AG04449 (cell line): ENCODE data around the gene UCK2.

Experiments used
- CTCF ChIA-PET: fragments of 350-600 bp; formaldehyde crosslinking; extraction: SDS; loops from one replicate; lab custom pipeline; 2021; ENCODE audit warnings: antibody characterized with exemption; lab: Yijun Ruan, JAX
- POLR2A ChIA-PET: fragments of 400-600, 350-600 bp; formaldehyde crosslinking; extraction: SDS; loops from one replicate; lab custom pipeline; 2020; ENCODE audit warnings: antibody characterized with exemption, inconsistent platforms; lab: Yijun Ruan, JAX
- DNase-seq: peaks from one replicate; pipeline ENCODE4 v3.0.0-alpha.2; 2010; ENCODE audit warnings: low read depth, low spot score
- H3K4me3 ChIP-seq: 2 replicates; pipeline ENCODE4 v1.5.1; 2011; ENCODE audit warnings: low read depth, mild to moderate bottlenecking, control low read depth, low read length
- TF ChIP-seq, protein P1 (sequence below): IDR thresholded peaks from one replicate; pipeline ENCODE4 v1.5.1; 2011; ENCODE audit warnings: mild to moderate bottlenecking, moderate library complexity, low read length, control low read depth, inconsistent platforms; ENCODE audit not compliant: insufficient read depth; ENCODE audit errors: missing control alignments

UCK2 gene

DNA sequence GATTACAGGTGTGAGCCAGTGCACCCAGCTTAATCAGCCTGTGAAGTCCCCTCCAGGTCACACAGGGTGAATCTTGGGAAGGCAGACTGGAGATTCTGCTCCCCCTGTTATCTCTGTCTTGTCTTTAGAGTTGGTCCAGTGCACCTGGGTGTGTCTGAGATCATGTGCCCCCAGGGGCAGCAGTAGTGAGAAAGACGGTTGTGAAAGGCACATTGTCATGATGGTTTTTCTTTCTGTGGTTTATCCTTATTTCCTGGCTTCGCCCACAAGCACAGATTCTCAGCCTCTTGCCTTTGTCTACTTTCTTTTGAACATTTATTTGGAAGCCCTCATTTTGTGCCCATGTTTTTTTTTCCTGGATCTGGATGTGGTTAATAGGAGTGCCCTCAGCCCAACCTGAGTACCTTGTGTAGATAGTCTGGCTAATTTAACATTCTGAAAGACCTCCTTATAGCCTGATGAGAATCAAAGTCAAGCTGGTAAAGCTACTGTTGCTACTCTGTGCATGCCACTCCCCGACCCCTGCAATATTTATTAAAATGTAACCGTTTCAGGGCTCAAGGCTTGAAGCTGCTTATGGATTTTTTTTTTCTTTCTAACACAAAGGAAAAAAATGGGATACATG lies 23.7 kb downstream of the UCK2 start:
- ChIA-PET POLR2A (no interaction called here), CTCF (no interaction called here)
- no peak for DNase-seq
- TF ChIP-seq, protein P1, sequence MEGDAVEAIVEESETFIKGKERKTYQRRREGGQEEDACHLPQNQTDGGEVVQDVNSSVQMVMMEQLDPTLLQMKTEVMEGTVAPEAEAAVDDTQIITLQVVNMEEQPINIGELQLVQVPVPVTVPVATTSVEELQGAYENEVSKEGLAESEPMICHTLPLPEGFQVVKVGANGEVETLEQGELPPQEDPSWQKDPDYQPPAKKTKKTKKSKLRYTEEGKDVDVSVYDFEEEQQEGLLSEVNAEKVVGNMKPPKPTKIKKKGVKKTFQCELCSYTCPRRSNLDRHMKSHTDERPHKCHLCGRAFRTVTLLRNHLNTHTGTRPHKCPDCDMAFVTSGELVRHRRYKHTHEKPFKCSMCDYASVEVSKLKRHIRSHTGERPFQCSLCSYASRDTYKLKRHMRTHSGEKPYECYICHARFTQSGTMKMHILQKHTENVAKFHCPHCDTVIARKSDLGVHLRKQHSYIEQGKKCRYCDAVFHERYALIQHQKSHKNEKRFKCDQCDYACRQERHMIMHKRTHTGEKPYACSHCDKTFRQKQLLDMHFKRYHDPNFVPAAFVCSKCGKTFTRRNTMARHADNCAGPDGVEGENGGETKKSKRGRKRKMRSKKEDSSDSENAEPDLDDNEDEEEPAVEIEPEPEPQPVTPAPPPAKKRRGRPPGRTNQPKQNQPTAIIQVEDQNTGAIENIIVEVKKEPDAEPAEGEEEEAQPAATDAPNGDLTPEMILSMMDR, result no peak
- H3K4me3 ChIP-seq, result no peak overlapping the region

DNA sequence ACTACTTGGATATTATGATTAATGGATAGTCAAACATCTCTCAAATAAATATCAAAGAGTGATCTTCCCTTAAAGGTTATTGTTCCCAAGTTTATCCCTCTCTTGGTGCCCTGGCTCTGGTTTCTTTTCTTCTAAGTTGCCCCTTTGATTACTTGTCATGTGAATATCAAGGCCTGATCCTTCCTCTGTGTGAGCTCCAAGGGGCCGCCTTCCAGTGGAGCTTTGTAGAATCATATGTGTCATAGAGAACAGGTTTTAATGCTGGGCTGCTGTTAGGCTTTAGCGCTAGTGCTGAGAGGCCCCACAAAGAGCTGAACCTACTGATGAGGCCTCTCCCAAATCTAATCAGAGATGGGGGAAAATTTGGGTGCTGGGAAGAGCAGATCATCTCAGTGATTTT lies 25.5 kb downstream of the UCK2 start:
- TF ChIP-seq, protein P1, result no peak
- no peak for DNase-seq
- CTCF ChIA-PET, result interaction anchor here (0.9 to 1.1 kb wide), 2 partner anchors 10 to 12 kb away, joined by 3 read pairs; no protein-coding TSS in a partner anchor
- no peak overlapping the region for H3K4me3 ChIP-seq
- POLR2A ChIA-PET, result no interaction called here

DNA sequence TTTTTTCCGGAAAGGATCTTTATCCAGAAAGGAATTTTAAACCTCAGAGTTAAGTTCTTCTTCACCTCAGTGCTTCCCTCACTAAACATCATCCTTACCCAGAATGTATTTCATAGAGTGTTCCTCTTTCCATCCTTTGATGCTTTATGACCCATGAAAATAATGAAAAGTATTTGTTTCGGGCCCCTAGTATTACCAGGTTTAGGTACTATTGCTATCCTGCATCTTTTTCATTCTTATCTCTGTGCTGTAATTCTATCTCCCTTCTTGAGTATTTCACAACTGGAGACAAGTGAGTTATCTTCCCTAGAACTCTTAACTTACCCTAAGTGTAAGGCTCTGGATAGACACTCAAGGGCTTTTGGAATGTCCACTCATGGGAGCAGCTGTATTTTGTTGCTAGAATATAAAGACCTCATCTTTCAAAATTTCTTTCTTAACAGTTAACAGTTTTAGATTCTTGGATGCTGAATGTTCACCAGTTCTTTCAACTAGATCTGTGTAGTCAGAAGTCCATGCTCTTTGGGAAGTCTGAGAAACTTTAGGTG lies 26.2 kb downstream of the UCK2 start:
- TF ChIP-seq, protein P1, result no peak
- POLR2A ChIA-PET, result no interaction called here

DNA sequence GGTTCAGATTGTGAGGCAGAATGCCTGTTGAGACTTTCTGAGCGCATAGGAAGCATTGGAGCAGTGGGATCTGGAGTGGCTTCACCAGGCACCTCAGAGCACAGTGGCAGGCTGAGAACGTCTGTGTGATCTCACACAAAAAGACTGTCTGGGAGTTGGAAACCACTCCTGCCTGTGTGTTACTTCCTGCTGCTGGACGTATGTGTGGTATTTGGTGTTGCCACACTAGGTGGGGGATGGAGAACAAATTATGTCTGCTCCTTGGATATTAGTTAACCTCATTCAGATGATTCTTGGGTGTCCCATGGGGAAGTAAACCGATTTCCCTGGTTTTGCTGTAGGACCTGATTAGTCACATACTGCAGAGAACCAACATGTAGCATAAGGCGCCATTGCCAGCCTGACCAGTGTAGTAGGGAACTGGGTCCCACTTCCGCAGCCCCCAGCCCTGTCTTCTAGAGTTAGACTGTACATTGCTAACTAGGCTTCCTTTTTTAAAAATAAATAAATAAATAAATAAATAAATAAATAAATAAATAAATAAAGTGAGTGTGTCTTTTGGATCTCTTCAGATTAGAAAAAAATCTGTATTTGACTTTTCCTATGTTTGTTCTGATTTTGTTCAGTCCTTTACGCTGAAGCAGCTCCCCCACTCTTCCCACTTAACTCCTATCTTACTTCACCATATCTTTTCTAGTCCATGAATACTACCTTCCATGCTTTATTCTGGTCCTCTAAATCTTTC lies 26.9 kb downstream of the UCK2 start:
- no peak overlapping the region for H3K4me3 ChIP-seq
- peak; percentile 98 for DNase-seq
- ChIA-PET POLR2A (no interaction called here), CTCF (interaction anchor here (1.3 to 1.5 kb wide), 3 partner anchors 13 to 24 kb away, joined by 3 to 6 read pairs (median 4); no protein-coding TSS in a partner anchor)
- TF ChIP-seq, protein P1, result no peak

More for the DNA sequence above, 26.2 kb downstream of the UCK2 start:
- CTCF ChIA-PET, result no interaction called here
- DNase-seq, result no peak
- H3K4me3 ChIP-seq, result no peak overlapping the region

DNA sequence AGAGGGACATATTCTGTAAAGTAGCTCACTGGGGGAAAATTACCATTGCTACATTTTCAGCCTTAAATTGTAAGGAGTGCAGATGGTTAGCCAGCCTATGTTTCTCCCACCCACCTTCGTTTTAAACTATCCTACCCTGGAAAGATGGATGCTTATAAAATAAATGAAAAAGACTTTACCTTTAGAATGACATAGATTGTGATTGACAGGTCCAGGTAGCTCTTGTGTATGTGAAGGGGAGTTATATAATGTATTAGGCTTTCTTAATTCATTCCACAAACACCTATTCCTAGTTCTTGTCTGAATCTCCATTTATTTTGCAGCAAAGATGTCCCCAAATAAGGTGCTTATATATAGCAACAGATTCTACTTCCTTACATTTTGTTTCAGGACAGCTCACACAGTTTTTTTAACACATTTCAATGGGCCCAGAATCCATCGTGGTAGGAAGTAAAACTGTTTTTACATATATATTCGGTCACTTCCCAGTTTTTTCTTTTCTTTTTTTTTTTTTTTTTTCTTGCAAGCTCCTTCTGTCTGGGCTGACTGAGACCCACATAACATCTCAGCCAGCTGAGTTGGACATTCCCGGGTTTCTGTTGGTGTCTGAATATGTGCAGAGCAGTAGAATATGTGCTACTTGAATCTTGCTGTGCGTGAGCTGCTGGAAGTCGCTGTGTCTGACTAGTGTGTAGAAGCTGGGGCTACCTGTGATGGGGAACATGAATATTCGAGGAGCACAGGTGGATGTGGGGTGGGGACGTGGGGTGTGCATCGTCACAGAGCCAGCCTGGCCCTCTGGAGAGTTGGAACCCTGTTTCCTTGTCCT lies 27.8 kb downstream of the UCK2 start:
- no peak for DNase-seq

More for the DNA sequence above, 27.8 kb downstream of the UCK2 start:
- CTCF ChIA-PET, result interaction anchor here (0.6 to 1.5 kb wide), 5 partner anchors 13 to 26 kb away, joined by 3 to 6 read pairs (median 3); no protein-coding TSS in a partner anchor
- TF ChIP-seq, protein P1, result no peak
- POLR2A ChIA-PET, result no interaction called here
- no peak overlapping the region for H3K4me3 ChIP-seq
